Gastrocnemius medialis (tissue), 4 donors: ENCODE results near the gene TTYH3.

ENCODE experiments used
- POLR2A ChIP-seq, 2 donors: fragments of 450-650 bp; IDR thresholded peaks; one replicate each; pipeline ENCODE4 v1.6.1; 2017; ENCODE audit warnings: antibody characterized with exemption in 2 of 2, mild to moderate bottlenecking in 2 of 2, moderate library complexity in 2 of 2
- TF ChIP-seq, protein P1 (sequence below), 5 experiments: fragments of 450-650 bp in 3 of 5; fragments of 200-600 bp in 2 of 5; sonication (generic) in 2 of 5; IDR thresholded peaks in 4 of 5; conservative IDR thresholded peaks in 1 of 5; 1 replicate in 4 of 5; 2 replicates in 1 of 5; pipeline ENCODE4 v1.5.1; 2016 to 2019; ENCODE audit warnings: antibody characterized with exemption in 5 of 5, mild to moderate bottlenecking in 3 of 5, moderate library complexity in 3 of 5

DNA sequence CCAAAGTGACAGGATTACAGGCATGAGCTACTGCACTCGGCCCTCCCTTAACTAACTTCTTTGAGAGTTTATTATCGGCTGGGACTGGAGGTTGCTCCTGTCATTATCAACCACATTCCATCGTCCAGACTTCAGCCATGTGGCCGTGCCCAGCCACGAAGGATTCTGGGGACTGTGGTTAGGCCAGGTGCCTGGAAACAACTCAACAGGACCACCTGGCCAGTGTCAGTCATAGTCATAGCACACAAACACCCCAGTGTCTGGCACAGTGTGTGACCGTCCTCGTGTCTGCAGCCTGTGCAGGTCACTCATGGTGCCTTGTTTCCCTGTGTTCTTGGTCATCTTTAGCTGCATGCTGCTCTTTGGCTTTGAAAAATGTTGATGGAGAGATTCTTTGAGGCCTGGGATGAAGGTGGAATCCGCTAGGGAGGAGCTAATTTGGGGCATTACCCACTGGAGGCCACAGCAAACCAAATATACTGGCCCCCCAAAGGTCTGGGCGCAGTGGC lies 43.5 kb downstream of the TTYH3 start:
- no peak for TF ChIP-seq POLR2A (IDR thresholded peaks at IDR 0.05)
- TF ChIP-seq, protein P1, sequence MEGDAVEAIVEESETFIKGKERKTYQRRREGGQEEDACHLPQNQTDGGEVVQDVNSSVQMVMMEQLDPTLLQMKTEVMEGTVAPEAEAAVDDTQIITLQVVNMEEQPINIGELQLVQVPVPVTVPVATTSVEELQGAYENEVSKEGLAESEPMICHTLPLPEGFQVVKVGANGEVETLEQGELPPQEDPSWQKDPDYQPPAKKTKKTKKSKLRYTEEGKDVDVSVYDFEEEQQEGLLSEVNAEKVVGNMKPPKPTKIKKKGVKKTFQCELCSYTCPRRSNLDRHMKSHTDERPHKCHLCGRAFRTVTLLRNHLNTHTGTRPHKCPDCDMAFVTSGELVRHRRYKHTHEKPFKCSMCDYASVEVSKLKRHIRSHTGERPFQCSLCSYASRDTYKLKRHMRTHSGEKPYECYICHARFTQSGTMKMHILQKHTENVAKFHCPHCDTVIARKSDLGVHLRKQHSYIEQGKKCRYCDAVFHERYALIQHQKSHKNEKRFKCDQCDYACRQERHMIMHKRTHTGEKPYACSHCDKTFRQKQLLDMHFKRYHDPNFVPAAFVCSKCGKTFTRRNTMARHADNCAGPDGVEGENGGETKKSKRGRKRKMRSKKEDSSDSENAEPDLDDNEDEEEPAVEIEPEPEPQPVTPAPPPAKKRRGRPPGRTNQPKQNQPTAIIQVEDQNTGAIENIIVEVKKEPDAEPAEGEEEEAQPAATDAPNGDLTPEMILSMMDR (IDR thresholded peaks at IDR 0.05 in 4 of 5, conservative IDR thresholded peaks at IDR 0.05 in 1 of 5): no peak
